GM12801 (cell line): ENCODE measurements around the gene HEXIM1.

Source experiments
- CTCF ChIP-seq: IDR thresholded peaks from one replicate; pipeline ENCODE4 v1.5.1; 2011; ENCODE audit warnings: control low read depth; ENCODE audit not compliant: insufficient read length; ENCODE audit errors: extremely low read depth

Gene HEXIM1

GRCh38 chr17:45168991-45169752, 20.9 kb downstream of the HEXIM1 start:
- TF ChIP-seq CTCF: no peak

DNA sequence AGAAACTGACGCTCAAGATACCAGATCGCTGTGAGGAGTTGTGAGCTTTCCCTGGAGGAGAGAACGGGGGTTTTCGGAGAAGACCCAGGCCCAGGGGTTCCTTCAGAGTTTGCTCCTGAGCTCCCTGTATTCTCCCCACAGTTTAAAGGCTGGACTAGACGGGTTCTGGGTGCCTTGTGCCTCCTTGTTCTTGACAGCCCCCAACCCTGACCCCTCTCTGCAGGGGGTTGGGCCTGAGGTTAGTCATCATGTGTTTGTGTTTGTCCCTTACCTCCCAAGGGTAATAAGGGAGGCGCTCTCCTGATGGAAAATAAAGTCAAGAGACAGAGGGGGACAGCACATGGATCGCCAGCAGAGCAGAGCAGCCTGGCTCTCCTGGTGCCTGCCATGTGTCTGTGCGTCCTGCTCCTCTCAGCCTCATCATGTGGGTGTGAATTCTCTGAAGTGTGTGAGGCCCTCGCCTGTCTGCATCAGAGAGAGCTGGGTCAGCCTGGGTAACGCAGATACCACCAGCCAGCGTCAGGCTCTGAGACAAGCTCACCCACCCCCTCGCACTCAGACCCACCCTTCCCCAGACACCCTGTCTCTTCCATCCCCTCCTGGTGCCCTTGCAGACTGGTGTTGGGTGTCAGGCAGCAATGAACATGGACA, 22.1 kb downstream of the HEXIM1 start:
- no peak for TF ChIP-seq CTCF

- no peak for TF ChIP-seq CTCF
Observed at GRCh38 chr17:45170931-45171337, 22.7 kb downstream of the HEXIM1 start.

- no peak for TF ChIP-seq CTCF
Observed at GRCh38 chr17:45171338-45172231, 23.3 kb downstream of the HEXIM1 start.

GRCh38 chr17:45172232-45172540, 23.9 kb downstream of the HEXIM1 start:
- no peak for TF ChIP-seq CTCF

DNA sequence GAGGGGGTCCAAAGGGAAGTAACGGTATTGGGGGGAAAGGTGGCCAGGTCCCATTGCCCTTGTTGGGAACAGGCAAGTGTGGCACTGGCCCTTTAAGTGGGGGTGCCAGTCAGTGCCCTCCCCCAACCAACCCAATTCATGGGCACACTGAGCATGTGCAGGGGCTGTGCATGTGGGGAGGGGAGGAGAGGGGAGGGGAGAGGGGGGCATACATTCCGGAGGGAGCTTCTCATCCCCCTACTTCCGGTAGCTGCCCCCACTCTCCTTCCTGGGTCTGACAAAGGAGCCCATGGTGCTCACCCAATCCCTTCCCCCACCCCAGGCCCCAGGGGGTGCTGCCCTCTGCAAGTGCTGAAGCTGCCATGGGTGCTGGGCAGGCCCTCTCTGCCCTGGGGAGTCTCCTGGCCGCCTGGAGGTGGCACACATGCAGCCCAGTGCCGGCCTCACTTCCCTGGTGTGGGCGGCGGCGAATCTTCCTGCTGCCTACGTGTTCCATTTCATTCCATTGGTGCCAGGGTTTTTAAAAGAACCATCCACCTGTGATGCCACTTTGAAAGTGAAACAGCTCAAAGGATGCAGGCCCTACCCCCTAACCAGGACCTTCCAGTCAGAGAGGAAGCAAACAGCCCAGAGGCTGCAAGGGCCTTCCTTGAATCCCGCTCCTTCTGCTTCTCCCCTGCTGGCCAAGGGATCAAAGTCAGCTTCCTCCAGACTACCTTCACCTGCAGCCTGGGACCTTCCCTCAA, 24.4 kb downstream of the HEXIM1 start:
- TF ChIP-seq CTCF: no peak

- TF ChIP-seq CTCF: no peak
Observed at GRCh38 chr17:45175759-45176115, 27.5 kb downstream of the HEXIM1 start.
